Measurements from ENCODE around the gene FOXK1. TPM values are rescaled to one million over a fixed set of nuclear protein-coding genes. Genes with fewer than 3 reads are reported as not detected.
"Not testable (repeated sequence)": the region's sequence is repeated elsewhere in the genome, so short reads cannot be mapped to it uniquely, and the experiment has no call there.

The FOXK1 gene
- total and polyA plus RNA-seq, 4 experiments from 2014 or later = 1.3 to 53.3 (median 29.0) TPM

DNA sequence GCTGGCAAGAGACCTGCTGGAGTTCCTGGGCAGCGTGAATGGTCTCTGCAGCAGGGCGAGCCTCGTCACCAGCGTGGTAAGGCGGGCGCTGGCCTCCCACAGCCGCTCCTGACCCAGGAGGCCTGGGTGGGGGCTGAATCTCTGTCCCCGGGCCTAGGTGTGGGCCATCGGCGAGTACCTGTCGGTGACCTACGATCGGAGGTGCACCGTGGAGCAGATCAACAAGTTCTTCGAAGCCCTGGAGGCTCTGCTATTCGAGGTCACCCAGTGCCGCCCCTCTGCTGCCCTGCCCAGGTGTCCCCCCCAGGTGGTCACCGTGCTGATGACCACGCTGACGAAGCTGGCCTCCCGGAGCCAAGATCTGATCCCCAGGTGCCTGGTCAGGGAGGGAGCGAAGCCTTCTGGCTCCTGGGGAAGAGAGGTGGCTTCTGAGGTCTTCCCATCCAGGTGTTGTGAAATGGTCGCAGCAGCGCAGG is 108.5 kb downstream of the FOXK1 start:
- Mint-ChIP-seq H3K27ac (no peak overlapping the region), H3K4me1 (peaks cover 1 to 12% (median 9%) of the 10 kb centered on the region in 4 donors), H3K36me3 (peaks cover 5 to 23% of the 10 kb centered on the region in 2 donors), H3K4me3 (no peak overlapping the region), H3K9me3 (no peaks in the 10 kb centered on the region), H3K27me3 (no peaks in the 10 kb centered on the region)
- intact Hi-C loops (cut with micrococcal nuclease) = no loop called here
- Histone ChIP-seq H3K27me3 (ENCODE audit: insufficient read depth, low read length) (no peaks in the 10 kb centered on the region), H3K27ac (ENCODE audit: low read depth, low read length) (no peak overlapping the region), H3K4me1 (ENCODE audit: insufficient read depth, low read length) (peaks cover 5% of the 10 kb centered on the region), H3K4me3 (ENCODE audit: low read length in 2 of 2) (no peak overlapping the region), H3K9me3 (ENCODE audit: control insufficient read depth in 1 of 2, low read length in 2 of 2) (no peaks in the 10 kb centered on the region), H3K36me3 (ENCODE audit: insufficient read depth, low read length) (peaks cover 37% of the 10 kb centered on the region)
- POLR2A ChIA-PET (ENCODE audit: partially characterized antibody) = interaction anchor here (4.4 kb wide), 1 partner anchor 14 kb away, joined by 56 read pairs; the partner anchor contains the start of gene AP5Z1
- CTCF ChIA-PET (ENCODE audit: partially characterized antibody) = interaction anchor here (1.3 to 4.1 kb wide), 4 partner anchors 11 to 83 kb away, joined by 3 to 43 read pairs (median 6); partner anchors contain the start of gene AP5Z1
- DNase-seq = no peak

DNA sequence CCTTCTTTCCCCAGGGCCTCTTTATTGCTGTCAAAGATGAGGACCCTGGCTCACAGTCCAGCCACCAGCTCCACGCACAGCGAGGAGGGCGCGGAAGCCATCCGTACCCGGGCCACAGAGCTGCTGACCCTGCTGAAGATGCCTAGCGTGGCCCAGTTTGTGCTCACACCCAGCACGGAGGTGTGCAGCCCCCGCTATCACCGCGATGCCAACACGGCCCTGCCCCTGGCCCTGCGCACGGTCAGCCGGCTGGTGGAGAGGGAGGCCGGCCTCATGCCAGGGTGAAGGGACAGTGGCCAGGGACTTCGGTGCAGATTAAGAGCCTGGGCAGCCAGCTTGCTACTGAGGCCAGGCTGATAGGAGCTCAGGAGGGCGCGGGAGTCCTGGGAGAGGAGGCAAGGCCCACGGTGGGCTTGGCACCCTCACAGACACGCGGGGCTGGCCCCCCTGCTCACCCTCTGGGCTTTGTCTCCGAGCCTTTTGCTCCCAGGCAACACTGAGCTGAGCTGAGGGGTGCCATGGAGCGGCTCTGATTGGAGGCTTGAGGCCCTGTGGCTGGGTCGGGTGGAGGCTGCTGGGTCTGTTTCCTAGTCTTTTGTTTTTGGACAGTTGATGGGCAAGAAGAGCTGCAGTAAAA is 109.1 kb downstream of the FOXK1 start:
- peak overlapping the region in 2 of 8 donors; percentile 19 to 57 for H3K4me3 Mint-ChIP-seq
- CTCF ChIA-PET (ENCODE audit: partially characterized antibody) = interaction anchor here (1.3 to 4.1 kb wide), 5 partner anchors 12 to 84 kb away, joined by 3 to 43 read pairs (median 5); partner anchors contain the start of gene AP5Z1

GRCh38 chr7:4791738-4792536 is 109.8 kb downstream of the FOXK1 start:
- Histone ChIP-seq H3K27ac (ENCODE audit: low read depth, low read length) (no peak overlapping the region), H3K4me1 (ENCODE audit: insufficient read depth, low read length) (peaks cover 5% of the 10 kb centered on the region), H3K27me3 (ENCODE audit: insufficient read depth, low read length) (no peaks in the 10 kb centered on the region), H3K36me3 (ENCODE audit: insufficient read depth, low read length) (peaks cover 24% of the 10 kb centered on the region), H3K9me3 (ENCODE audit: control insufficient read depth in 1 of 2, low read length in 2 of 2) (no peaks in the 10 kb centered on the region), H3K4me3 (ENCODE audit: low read length in 2 of 2) (peak overlapping the region in 1 of 2 donors; percentile 32)
- peak; percentile 65 to 79 (median 76) for DNase-seq
- Mint-ChIP-seq H3K4me3 (peak overlapping the region in 4 of 8 donors; percentile 19 to 57 (median 32)), H3K36me3 (peaks cover 0 to 18% of the 10 kb centered on the region in 2 donors), H3K27me3 (no peaks in the 10 kb centered on the region), H3K9me3 (no peaks in the 10 kb centered on the region), H3K4me1 (peaks cover 1 to 12% (median 9%) of the 10 kb centered on the region in 4 donors), H3K27ac (peak overlapping the region in 3 of 7 donors; percentile 2 to 66 (median 48))
- ChIA-PET CTCF (ENCODE audit: partially characterized antibody) (interaction anchor here (0.6 to 4.1 kb wide), 10 partner anchors 11 to 1497 kb away, joined by 3 to 43 read pairs (median 4); partner anchors contain the start of gene AP5Z1), POLR2A (ENCODE audit: partially characterized antibody) (interaction anchor here (1.2 to 4.4 kb wide), 3 partner anchors 15 to 150 kb away, joined by 5 to 56 read pairs (median 6); partner anchors contain the start of gene AP5Z1)
- intact Hi-C loops (cut with micrococcal nuclease) = loop anchor here (1.0 kb wide), 1 partner anchor 17 kb away; the partner anchor contains the start of gene AP5Z1

More for the DNA sequence above, 109.1 kb downstream of the FOXK1 start:
- Histone ChIP-seq H3K27me3 (ENCODE audit: insufficient read depth, low read length) (no peaks in the 10 kb centered on the region), H3K4me1 (ENCODE audit: insufficient read depth, low read length) (peaks cover 5% of the 10 kb centered on the region), H3K36me3 (ENCODE audit: insufficient read depth, low read length) (peaks cover 30% of the 10 kb centered on the region), H3K27ac (ENCODE audit: low read depth, low read length) (no peak overlapping the region), H3K4me3 (ENCODE audit: low read length in 2 of 2) (no peak overlapping the region), H3K9me3 (ENCODE audit: control insufficient read depth in 1 of 2, low read length in 2 of 2) (no peaks in the 10 kb centered on the region)
- intact Hi-C loops (cut with micrococcal nuclease) = no loop called here
- no peaks in the 10 kb centered on the region for H3K27me3 Mint-ChIP-seq
- POLR2A ChIA-PET (ENCODE audit: partially characterized antibody) = interaction anchor here (4.4 kb wide), 1 partner anchor 14 kb away, joined by 56 read pairs; the partner anchor contains the start of gene AP5Z1
- peaks cover 0 to 18% of the 10 kb centered on the region in 2 donors for H3K36me3 Mint-ChIP-seq
- peak overlapping the region in 3 of 7 donors; percentile 27 to 66 (median 48) for H3K27ac Mint-ChIP-seq
- no peak for DNase-seq
- no peaks in the 10 kb centered on the region for H3K9me3 Mint-ChIP-seq
- peaks cover 1 to 12% (median 9%) of the 10 kb centered on the region in 4 donors for H3K4me1 Mint-ChIP-seq

GRCh38 chr7:4792537-4793126 is 110.5 kb downstream of the FOXK1 start:
- peaks cover 5% of the 10 kb centered on the region for H3K4me1 ChIP-seq (ENCODE audit: insufficient read depth, low read length)
- peaks cover 21% of the 10 kb centered on the region for H3K36me3 ChIP-seq (ENCODE audit: insufficient read depth, low read length)
- H3K27me3 ChIP-seq (ENCODE audit: insufficient read depth, low read length) = no peaks in the 10 kb centered on the region
- H3K36me3 Mint-ChIP-seq = peaks cover 0 to 16% of the 10 kb centered on the region in 2 donors
- H3K27me3 Mint-ChIP-seq = no peaks in the 10 kb centered on the region
- H3K27ac Mint-ChIP-seq = no peak overlapping the region
- peak overlapping the region in 1 of 2 donors; percentile 32 for H3K4me3 ChIP-seq (ENCODE audit: low read length in 2 of 2)
- H3K9me3 ChIP-seq (ENCODE audit: control insufficient read depth in 1 of 2, low read length in 2 of 2) = no peaks in the 10 kb centered on the region
- H3K27ac ChIP-seq (ENCODE audit: low read depth, low read length) = no peak overlapping the region
- H3K4me1 Mint-ChIP-seq = peaks cover 1 to 12% (median 9%) of the 10 kb centered on the region in 4 donors
- intact Hi-C loops (cut with micrococcal nuclease) = loop anchor here (1.0 kb wide), 1 partner anchor 17 kb away; the partner anchor contains the start of gene AP5Z1
- peak overlapping the region in 4 of 8 donors; percentile 17 to 39 (median 27) for H3K4me3 Mint-ChIP-seq
- ChIA-PET POLR2A (ENCODE audit: partially characterized antibody) (interaction anchor here (1.2 to 4.4 kb wide), 3 partner anchors 16 to 151 kb away, joined by 5 to 56 read pairs (median 6); partner anchors contain the start of gene AP5Z1), CTCF (ENCODE audit: partially characterized antibody) (interaction anchor here (0.6 to 4.1 kb wide), 10 partner anchors 12 to 1498 kb away, joined by 3 to 43 read pairs (median 4); partner anchors contain the start of gene AP5Z1)
- no peak for DNase-seq
- no peaks in the 10 kb centered on the region for H3K9me3 Mint-ChIP-seq

- H3K9me3 ChIP-seq (ENCODE audit: control insufficient read depth in 1 of 2, low read length in 2 of 2); H3K27ac Mint-ChIP-seq; DNase-seq; H3K4me1 ChIP-seq (ENCODE audit: insufficient read depth, low read length); H3K27me3 ChIP-seq (ENCODE audit: insufficient read depth, low read length); H3K4me3 ChIP-seq (ENCODE audit: low read length in 2 of 2); intact Hi-C loops (cut with micrococcal nuclease); H3K27ac ChIP-seq (ENCODE audit: low read depth, low read length); H3K9me3 Mint-ChIP-seq; H3K27me3 Mint-ChIP-seq: not testable (repeated sequence)
- Mint-ChIP-seq H3K4me1 (peaks cover 1 to 12% (median 9%) of the 10 kb centered on the region in 4 donors), H3K36me3 (peaks cover 0 to 13% of the 10 kb centered on the region in 2 donors), H3K4me3 (peak overlapping the region in 1 of 8 donors; percentile 3)
- ChIA-PET CTCF (ENCODE audit: partially characterized antibody) (interaction anchor here (0.9 to 4.1 kb wide), 6 partner anchors 18 to 294 kb away, joined by 3 to 43 read pairs (median 6); partner anchors contain the start of gene AP5Z1), POLR2A (ENCODE audit: partially characterized antibody) (interaction anchor here (1.5 to 4.4 kb wide), 2 partner anchors 17 to 20 kb away, joined by 6 to 56 read pairs; partner anchors contain the start of gene AP5Z1)
- H3K36me3 ChIP-seq (ENCODE audit: insufficient read depth, low read length) = peaks cover 13% of the 10 kb centered on the region
These were observed 111.4 kb downstream of the FOXK1 start for GRCh38 chr7:4793385-4793993.

DNA sequence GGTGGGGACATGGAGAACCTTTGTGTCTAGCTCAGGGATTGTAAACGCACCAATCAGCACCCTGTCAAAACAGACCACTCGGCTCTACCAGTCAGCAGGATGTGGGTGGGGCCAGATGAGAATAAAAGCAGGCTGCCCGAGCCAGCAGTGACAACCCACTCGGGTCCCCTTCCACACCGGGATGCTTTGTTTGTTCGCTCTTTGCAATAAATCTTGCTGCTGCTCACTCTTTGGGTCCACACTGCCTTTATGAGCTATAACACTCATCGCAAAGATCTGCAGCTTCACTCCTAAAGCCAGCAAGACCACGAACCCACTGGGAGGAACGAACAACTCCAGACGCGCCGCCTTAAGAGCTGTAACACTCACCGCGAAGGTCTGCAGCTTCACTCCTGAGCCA is 112.1 kb downstream of the FOXK1 start:
- CTCF ChIA-PET (ENCODE audit: partially characterized antibody) = interaction anchor here (2.2 to 4.1 kb wide), 3 partner anchors 18 to 293 kb away, joined by 7 to 43 read pairs (median 25); partner anchors contain the start of gene AP5Z1
- POLR2A ChIA-PET (ENCODE audit: partially characterized antibody) = interaction anchor here (4.4 kb wide), 1 partner anchor 17 kb away, joined by 56 read pairs; the partner anchor contains the start of gene AP5Z1

More for the DNA sequence above, 112.1 kb downstream of the FOXK1 start:
- H3K9me3 ChIP-seq (ENCODE audit: control insufficient read depth in 1 of 2, low read length in 2 of 2); H3K9me3 Mint-ChIP-seq; H3K27me3 Mint-ChIP-seq; DNase-seq; H3K4me3 ChIP-seq (ENCODE audit: low read length in 2 of 2); H3K27me3 ChIP-seq (ENCODE audit: insufficient read depth, low read length); intact Hi-C loops (cut with micrococcal nuclease); H3K27ac ChIP-seq (ENCODE audit: low read depth, low read length); H3K4me1 ChIP-seq (ENCODE audit: insufficient read depth, low read length): not testable (repeated sequence)
- H3K36me3 Mint-ChIP-seq = peaks cover 0 to 12% of the 10 kb centered on the region in 2 donors
- peak overlapping the region in 2 of 7 donors; percentile 18 to 74 for H3K27ac Mint-ChIP-seq
- H3K4me1 Mint-ChIP-seq = peaks cover 1 to 12% (median 9%) of the 10 kb centered on the region in 4 donors
- peaks cover 13% of the 10 kb centered on the region for H3K36me3 ChIP-seq (ENCODE audit: insufficient read depth, low read length)
- H3K4me3 Mint-ChIP-seq = peak overlapping the region in 1 of 8 donors; percentile 6
